ENCODE results near the gene SPC24. TPM values are rescaled to one million over a fixed set of nuclear protein-coding genes. Genes with fewer than 3 reads are reported as not detected.
"Not testable (repeated sequence)": the region's sequence is repeated elsewhere in the genome, so short reads cannot be mapped to it uniquely, and the experiment has no call there.

The SPC24 gene
- polyA plus RNA-seq, 1 donor, result 7.2 TPM

DNA sequence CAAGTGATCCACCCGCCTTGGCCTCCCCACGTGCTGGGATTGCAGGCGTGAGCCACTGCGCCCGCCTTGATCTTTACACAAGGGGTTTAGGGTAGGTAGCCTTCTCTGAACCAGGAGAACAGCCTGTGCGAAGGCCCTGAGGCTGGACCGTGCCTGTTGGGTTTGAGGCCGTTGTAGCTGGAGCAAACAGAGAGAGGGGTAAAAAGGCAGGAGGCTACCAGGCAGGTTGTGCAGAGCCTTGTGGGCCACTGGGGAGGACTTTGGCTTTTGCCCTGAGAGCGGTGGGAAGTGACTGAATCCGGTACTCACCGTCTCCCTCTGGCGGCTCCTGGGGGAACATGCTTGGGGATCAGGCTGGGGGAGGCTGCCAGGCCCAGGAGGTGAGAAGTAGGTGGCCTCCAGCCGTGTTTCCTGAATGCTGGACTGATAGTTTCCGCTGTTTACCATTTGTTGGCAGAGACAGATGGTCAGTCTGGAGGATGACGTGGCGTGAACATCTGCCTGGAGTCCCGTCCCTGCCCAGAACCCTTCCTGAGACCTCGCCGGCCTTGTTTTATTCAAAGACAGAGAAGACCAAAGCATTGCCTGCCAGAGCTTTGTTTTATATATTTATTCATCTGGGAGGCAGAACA is 24.6 kb downstream of the SPC24 start:
- peak; percentile 79 to 83 for DNase-seq
- WGBS (ENCODE audit: insufficient coverage, low lambda C conversion rate), result no CpG with 5 or more reads among the region's 19 CpGs
- Histone ChIP-seq H3K4me1 (ENCODE audit: control insufficient read depth, insufficient read depth, low read length) (peaks cover 8% of the 10 kb centered on the region), H3K9me3 (ENCODE audit: control insufficient read depth, low read depth, low read length) (no peaks in the 10 kb centered on the region), H3K27ac (ENCODE audit: low read length) (peak overlapping the region; percentile 49), H3K36me3 (ENCODE audit: control insufficient read depth, insufficient read depth, low read length) (peaks cover 55% of the 10 kb centered on the region), H3K4me3 (ENCODE audit: low read length) (no peak overlapping the region), H3K27me3 (ENCODE audit: control insufficient read depth, insufficient read depth, low read length) (no peaks in the 10 kb centered on the region)

DNA sequence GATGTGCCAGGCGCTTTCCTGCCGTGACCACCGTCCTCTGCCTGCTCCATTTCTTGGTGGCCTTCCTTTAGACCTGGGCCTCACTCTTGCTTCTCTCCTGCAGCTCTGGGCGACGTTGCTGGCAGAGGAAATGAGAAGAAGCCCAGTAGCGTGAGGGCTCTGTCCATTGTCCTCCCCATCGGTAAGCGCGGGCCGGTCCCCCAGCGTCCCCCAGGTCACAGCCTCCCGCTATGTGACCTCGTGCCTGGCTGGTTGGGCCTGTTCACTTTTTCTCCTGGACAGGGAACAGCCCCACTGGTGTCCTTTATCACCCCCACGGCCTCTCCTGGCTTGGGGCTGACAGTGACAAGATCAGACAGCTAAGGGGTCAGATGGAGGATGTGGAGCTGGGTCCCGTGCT is 27.7 kb downstream of the SPC24 start:
- H3K36me3 ChIP-seq (ENCODE audit: control insufficient read depth, insufficient read depth, low read length), result peaks cover 77% of the 10 kb centered on the region
- peaks cover 8% of the 10 kb centered on the region for H3K4me1 ChIP-seq (ENCODE audit: control insufficient read depth, insufficient read depth, low read length)
- no peak overlapping the region for H3K27ac ChIP-seq (ENCODE audit: low read length)
- H3K4me3 ChIP-seq (ENCODE audit: low read length), result no peak overlapping the region
- no peaks in the 10 kb centered on the region for H3K27me3 ChIP-seq (ENCODE audit: control insufficient read depth, insufficient read depth, low read length)
- no CpG with 5 or more reads among the region's 15 CpGs for WGBS (ENCODE audit: insufficient coverage, low lambda C conversion rate)
- no peaks in the 10 kb centered on the region for H3K9me3 ChIP-seq (ENCODE audit: control insufficient read depth, low read depth, low read length)
- no peak for DNase-seq

DNA sequence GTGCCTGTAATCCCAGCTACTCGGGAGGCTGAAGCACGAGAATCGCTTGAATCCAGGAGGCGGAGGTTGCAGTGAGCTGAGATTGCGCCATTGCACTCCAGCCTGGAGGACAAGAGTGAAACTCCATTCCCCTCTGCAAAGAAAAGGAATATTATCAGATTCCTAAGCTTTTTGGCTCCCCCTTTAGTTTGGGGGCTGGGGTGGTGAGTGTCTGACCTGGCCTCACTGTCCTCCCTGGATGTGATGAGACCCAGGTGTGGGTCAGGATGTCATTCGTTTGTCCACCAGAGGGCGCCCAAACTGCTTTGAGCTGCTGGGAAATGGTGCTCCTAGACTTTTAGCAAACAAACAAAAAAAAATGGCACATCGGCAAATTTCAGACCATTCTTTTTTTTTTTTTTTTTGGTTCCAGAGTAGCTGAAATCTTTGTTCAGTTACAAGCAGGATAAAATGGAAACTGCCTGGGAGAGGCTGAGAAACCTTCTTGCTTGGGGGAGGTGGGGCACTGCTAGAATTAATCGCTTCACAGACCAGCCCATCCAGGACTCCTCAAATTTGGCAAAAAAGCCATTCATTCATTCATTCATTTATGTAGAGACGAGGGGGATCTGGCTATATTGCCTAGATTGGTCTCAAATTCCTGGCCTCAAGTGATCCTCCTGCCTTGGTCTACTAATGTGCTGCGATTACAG is 29.4 kb downstream of the SPC24 start:
- H3K36me3 ChIP-seq (ENCODE audit: control insufficient read depth, insufficient read depth, low read length), result peaks cover 71% of the 10 kb centered on the region
- H3K9me3 ChIP-seq (ENCODE audit: control insufficient read depth, low read depth, low read length), result no peaks in the 10 kb centered on the region
- H3K4me3 ChIP-seq (ENCODE audit: low read length), result no peak overlapping the region
- peaks cover 8% of the 10 kb centered on the region for H3K4me1 ChIP-seq (ENCODE audit: control insufficient read depth, insufficient read depth, low read length)
- peak; percentile 52 to 55 for DNase-seq
- WGBS (ENCODE audit: insufficient coverage, low lambda C conversion rate), result 0% methylated on average over 1 of the region's 11 CpGs
- H3K27me3 ChIP-seq (ENCODE audit: control insufficient read depth, insufficient read depth, low read length), result no peaks in the 10 kb centered on the region
- H3K27ac ChIP-seq (ENCODE audit: low read length), result no peak overlapping the region

DNA sequence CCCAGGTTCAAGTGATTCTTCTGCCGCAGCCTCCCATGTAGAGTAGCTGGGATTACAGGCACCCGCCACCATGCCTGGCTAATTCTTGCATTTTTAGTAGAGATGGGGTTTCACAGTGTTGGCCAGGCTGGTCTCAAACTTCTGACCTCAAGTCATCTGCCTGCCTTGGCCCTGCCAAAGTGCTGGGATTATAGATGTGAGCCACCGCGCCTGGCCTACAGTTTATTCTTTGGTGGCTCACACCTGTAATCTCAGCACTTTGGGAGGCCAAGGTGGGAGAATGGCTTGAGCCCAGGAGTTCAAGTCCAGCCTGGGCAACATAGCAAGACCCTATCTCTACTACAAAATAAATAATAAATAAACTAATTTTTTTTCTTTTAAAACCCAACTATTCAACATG is 31.4 kb downstream of the SPC24 start:
- H3K27ac ChIP-seq (ENCODE audit: low read length); DNase-seq; H3K9me3 ChIP-seq (ENCODE audit: control insufficient read depth, low read depth, low read length); H3K27me3 ChIP-seq (ENCODE audit: control insufficient read depth, insufficient read depth, low read length); H3K4me1 ChIP-seq (ENCODE audit: control insufficient read depth, insufficient read depth, low read length); H3K4me3 ChIP-seq (ENCODE audit: low read length): not testable (repeated sequence)
- peaks cover 70% of the 10 kb centered on the region for H3K36me3 ChIP-seq (ENCODE audit: control insufficient read depth, insufficient read depth, low read length)
- WGBS (ENCODE audit: insufficient coverage, low lambda C conversion rate), result no CpG with 5 or more reads among the region's 4 CpGs

DNA sequence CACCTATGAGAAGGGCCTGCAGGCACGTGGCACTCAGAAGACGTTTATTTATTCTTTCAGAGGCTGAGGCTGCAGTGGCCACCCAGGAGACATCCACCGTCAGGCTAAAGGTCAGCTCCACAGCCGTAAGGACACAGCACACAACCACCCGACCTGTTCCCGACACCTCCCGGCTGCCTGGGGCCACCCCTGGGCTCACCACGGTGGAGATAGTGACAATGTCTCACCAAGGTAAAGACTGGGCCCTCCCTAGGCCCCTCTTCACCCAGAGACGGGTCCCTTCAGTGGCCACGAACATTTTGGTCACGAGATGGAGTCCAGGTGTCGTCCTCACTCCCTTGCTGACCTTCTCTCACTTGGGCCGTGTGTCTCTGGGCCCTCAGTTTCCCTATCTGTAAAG is 32.5 kb downstream of the SPC24 start:
- WGBS (ENCODE audit: insufficient coverage, low lambda C conversion rate), result no CpG with 5 or more reads among the region's 13 CpGs
- peaks cover 71% of the 10 kb centered on the region for H3K36me3 ChIP-seq (ENCODE audit: control insufficient read depth, insufficient read depth, low read length)

DNA sequence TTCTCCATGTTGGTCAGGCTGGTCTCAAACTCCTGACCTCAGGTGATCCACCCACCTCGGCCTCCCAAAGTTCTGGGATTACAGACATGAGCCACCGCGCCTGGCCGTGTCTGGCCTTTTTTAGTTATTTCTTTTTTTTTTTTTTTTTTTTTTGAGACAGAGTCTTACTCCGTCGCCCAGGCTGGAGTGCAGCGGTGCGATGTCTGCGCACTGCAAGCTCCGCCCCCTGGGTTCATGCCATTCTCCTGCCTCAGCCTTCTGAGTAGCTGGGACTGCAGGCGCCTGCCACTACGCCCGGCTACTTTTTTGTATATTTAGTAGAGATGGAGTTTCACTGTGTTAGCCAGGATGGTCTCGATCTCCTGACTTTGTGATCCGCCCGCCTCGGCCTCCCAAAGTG is 33.6 kb downstream of the SPC24 start:
- H3K27ac ChIP-seq (ENCODE audit: low read length); H3K4me1 ChIP-seq (ENCODE audit: control insufficient read depth, insufficient read depth, low read length); H3K4me3 ChIP-seq (ENCODE audit: low read length); H3K9me3 ChIP-seq (ENCODE audit: control insufficient read depth, low read depth, low read length); DNase-seq; H3K27me3 ChIP-seq (ENCODE audit: control insufficient read depth, insufficient read depth, low read length): not testable (repeated sequence)
- H3K36me3 ChIP-seq (ENCODE audit: control insufficient read depth, insufficient read depth, low read length), result peaks cover 71% of the 10 kb centered on the region
- WGBS (ENCODE audit: insufficient coverage, low lambda C conversion rate), result no CpG with 5 or more reads among the region's 17 CpGs

More for the DNA sequence above, 32.5 kb downstream of the SPC24 start:
- Histone ChIP-seq H3K4me1 (ENCODE audit: control insufficient read depth, insufficient read depth, low read length) (no peaks in the 10 kb centered on the region), H3K27me3 (ENCODE audit: control insufficient read depth, insufficient read depth, low read length) (no peaks in the 10 kb centered on the region), H3K4me3 (ENCODE audit: low read length) (no peak overlapping the region), H3K27ac (ENCODE audit: low read length) (no peak overlapping the region), H3K9me3 (ENCODE audit: control insufficient read depth, low read depth, low read length) (no peaks in the 10 kb centered on the region)
- no peak for DNase-seq

DNA sequence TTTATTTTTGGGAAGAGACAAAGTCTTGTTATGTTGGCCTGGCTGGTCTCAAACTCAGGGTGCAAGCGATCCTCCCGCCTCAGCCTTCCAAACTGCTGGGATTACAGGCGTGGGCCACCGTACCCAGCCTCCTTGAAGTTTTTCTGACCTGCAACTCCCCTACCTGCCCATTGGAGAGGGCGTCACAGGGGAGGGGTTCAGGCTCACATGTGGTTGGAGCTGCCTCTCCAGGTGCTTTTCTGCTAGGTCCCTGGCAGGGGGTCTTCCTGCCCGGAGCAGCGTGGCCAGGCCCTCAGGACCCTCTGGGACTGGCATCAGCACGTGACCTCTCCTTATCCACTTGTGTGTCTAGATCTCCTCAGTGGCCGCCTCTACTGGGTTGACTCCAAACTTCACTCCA is 39.1 kb downstream of the SPC24 start:
- H3K36me3 ChIP-seq (ENCODE audit: control insufficient read depth, insufficient read depth, low read length), result peaks cover 84% of the 10 kb centered on the region
- DNase-seq, result no peak

DNA sequence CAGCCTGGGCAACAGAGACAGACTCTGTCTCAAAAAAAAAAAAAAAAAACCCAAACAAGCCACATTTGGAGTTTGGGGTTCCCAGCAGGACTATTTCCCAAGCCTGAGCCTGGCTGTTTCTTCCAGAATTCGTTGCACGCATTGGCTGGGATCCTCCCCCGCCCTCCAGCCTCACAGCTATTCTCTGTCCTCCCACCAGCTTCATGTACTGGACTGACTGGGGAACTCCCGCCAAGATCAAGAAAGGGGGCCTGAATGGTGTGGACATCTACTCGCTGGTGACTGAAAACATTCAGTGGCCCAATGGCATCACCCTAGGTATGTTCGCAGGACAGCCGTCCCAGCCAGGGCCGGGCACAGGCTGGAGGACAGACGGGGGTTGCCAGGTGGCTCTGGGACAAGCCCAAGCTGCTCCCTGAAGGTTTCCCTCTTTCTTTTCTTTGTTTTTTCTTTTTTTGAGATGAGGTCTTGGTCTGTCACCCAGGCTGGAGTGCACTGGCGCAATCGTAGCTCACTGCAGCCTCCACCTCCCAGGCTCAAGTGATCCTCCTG is 39.6 kb downstream of the SPC24 start:
- H3K4me3 ChIP-seq (ENCODE audit: low read length), result no peak overlapping the region
- WGBS (ENCODE audit: insufficient coverage, low lambda C conversion rate), result 17% methylated on average over 1 of the region's 11 CpGs
- H3K9me3 ChIP-seq (ENCODE audit: control insufficient read depth, low read depth, low read length), result no peaks in the 10 kb centered on the region
- no peaks in the 10 kb centered on the region for H3K4me1 ChIP-seq (ENCODE audit: control insufficient read depth, insufficient read depth, low read length)
- H3K27ac ChIP-seq (ENCODE audit: low read length), result no peak overlapping the region
- no peak for DNase-seq
- no peaks in the 10 kb centered on the region for H3K27me3 ChIP-seq (ENCODE audit: control insufficient read depth, insufficient read depth, low read length)
- peaks cover 87% of the 10 kb centered on the region for H3K36me3 ChIP-seq (ENCODE audit: control insufficient read depth, insufficient read depth, low read length)

More for the DNA sequence above, 39.1 kb downstream of the SPC24 start:
- Histone ChIP-seq H3K4me3 (ENCODE audit: low read length) (no peak overlapping the region), H3K27ac (ENCODE audit: low read length) (no peak overlapping the region), H3K9me3 (ENCODE audit: control insufficient read depth, low read depth, low read length) (no peaks in the 10 kb centered on the region), H3K4me1 (ENCODE audit: control insufficient read depth, insufficient read depth, low read length) (no peaks in the 10 kb centered on the region), H3K27me3 (ENCODE audit: control insufficient read depth, insufficient read depth, low read length) (no peaks in the 10 kb centered on the region)
- WGBS (ENCODE audit: insufficient coverage, low lambda C conversion rate), result no CpG with 5 or more reads among the region's 9 CpGs

DNA sequence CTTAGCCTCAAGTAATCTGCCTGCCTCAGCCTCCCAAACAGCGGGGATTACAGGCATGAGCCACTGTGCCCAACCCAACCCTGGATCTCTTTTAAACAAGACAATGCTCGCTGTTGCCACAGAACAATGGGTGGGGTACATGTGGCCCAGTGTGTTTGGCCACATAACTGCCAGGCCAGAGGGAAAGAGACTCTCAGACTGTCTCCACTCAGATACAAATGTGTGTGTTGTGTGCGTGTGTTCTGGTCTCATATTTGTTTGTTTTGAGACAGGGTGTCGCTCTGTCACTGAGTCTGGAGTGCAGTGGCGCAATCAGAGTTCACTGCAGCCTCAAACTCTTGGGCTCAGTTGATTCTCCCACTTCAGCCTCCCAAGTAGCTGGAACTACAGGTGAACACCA is 40.5 kb downstream of the SPC24 start:
- H3K4me1 ChIP-seq (ENCODE audit: control insufficient read depth, insufficient read depth, low read length), result no peaks in the 10 kb centered on the region
- no peaks in the 10 kb centered on the region for H3K27me3 ChIP-seq (ENCODE audit: control insufficient read depth, insufficient read depth, low read length)
- WGBS (ENCODE audit: insufficient coverage, low lambda C conversion rate), result no CpG with 5 or more reads among the region's 5 CpGs
- peaks cover 85% of the 10 kb centered on the region for H3K36me3 ChIP-seq (ENCODE audit: control insufficient read depth, insufficient read depth, low read length)
- no peaks in the 10 kb centered on the region for H3K9me3 ChIP-seq (ENCODE audit: control insufficient read depth, low read depth, low read length)
- no peak for DNase-seq
- H3K27ac ChIP-seq (ENCODE audit: low read length), result no peak overlapping the region
- no peak overlapping the region for H3K4me3 ChIP-seq (ENCODE audit: low read length)

DNA sequence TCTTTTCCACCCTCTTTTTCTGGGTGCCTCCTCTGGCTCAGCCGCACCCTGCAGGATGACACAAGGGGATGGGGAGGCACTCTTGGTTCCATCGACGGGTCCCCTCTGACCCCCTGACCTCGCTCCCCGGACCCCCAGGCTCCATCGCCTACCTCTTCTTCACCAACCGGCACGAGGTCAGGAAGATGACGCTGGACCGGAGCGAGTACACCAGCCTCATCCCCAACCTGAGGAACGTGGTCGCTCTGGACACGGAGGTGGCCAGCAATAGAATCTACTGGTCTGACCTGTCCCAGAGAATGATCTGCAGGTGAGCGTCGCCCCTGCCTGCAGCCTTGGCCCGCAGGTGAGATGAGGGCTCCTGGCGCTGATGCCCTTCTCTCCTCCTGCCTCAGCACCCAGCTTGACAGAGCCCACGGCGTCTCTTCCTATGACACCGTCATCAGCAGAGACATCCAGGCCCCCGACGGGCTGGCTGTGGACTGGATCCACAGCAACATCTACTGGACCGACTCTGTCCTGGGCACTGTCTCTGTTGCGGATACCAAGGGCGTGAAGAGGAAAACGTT is 42.4 kb downstream of the SPC24 start:
- no peak for DNase-seq
- no peak overlapping the region for H3K4me3 ChIP-seq (ENCODE audit: low read length)
- H3K36me3 ChIP-seq (ENCODE audit: control insufficient read depth, insufficient read depth, low read length), result peaks cover 88% of the 10 kb centered on the region
- no peaks in the 10 kb centered on the region for H3K4me1 ChIP-seq (ENCODE audit: control insufficient read depth, insufficient read depth, low read length)
- no peaks in the 10 kb centered on the region for H3K9me3 ChIP-seq (ENCODE audit: control insufficient read depth, low read depth, low read length)
- no peaks in the 10 kb centered on the region for H3K27me3 ChIP-seq (ENCODE audit: control insufficient read depth, insufficient read depth, low read length)
- WGBS (ENCODE audit: insufficient coverage, low lambda C conversion rate), result no CpG with 5 or more reads among the region's 27 CpGs
- no peak overlapping the region for H3K27ac ChIP-seq (ENCODE audit: low read length)

All from large intestine (tissue), 3 donors.